Thymus (tissue), 11 donors: ENCODE data around the gene ELFN2. TPM values are rescaled to one million over a fixed set of nuclear protein-coding genes. Genes with fewer than 3 reads are reported as not detected.
A peak's percentile ranks its signal among the peaks of the same experiment; 100 is the strongest.

Experiments used
- DNase-seq, 9 donors: peaks; one replicate each; pipeline ENCODE4 v3.0.0-alpha.2; 2013; ENCODE audit warnings: low spot score in 9 of 9, low read depth in 6 of 9, missing footprints in 1 of 9
- H3K27ac ChIP-seq, 2 donors: one replicate each; pipeline ENCODE4 v1.5.1; 2013; ENCODE audit warnings: control low read depth in 1 of 2, low read depth in 1 of 2, low read length in 1 of 2, mild to moderate bottlenecking in 1 of 2, moderate library complexity in 1 of 2
- H3K27me3 ChIP-seq, 2 donors: one replicate each; pipeline ENCODE4 v1.5.1; 2013; ENCODE audit warnings: low read length in 1 of 2; ENCODE audit not compliant: control insufficient read depth in 2 of 2, insufficient read depth in 1 of 2
- H3K36me3 ChIP-seq, 2 donors: one replicate each; pipeline ENCODE4 v1.5.1; 2013; ENCODE audit warnings: low read length in 1 of 2, mild to moderate bottlenecking in 1 of 2, moderate library complexity in 1 of 2; ENCODE audit not compliant: control insufficient read depth in 2 of 2, insufficient read depth in 2 of 2
- H3K4me1 ChIP-seq, 2 donors: one replicate each; pipeline ENCODE4 v1.5.1; 2013; ENCODE audit warnings: low read length in 2 of 2; ENCODE audit not compliant: control insufficient read depth in 2 of 2, insufficient read depth in 2 of 2
- H3K4me3 ChIP-seq, 2 donors: one replicate each; pipeline ENCODE4 v1.5.1; 2013; ENCODE audit warnings: low read length in 2 of 2, control low read depth in 1 of 2, mild to moderate bottlenecking in 1 of 2
- H3K9me3 ChIP-seq, 2 donors: one replicate each; pipeline ENCODE4 v1.5.1; 2013; ENCODE audit warnings: low read length in 1 of 2, mild to moderate bottlenecking in 1 of 2; ENCODE audit not compliant: control insufficient read depth in 2 of 2, insufficient read depth in 1 of 2
- WGBS: extraction: QIAGEN DNeasy Blood & Tissue Kit; methylation state at CpG from one replicate; pipeline ENCODE4 v1.1.7; 2013; 5-methylcytosine and 5-hydroxymethylcytosine counted together
- polyA plus RNA-seq: library from polyadenylated mRNA; stranded (reverse); fragments of 200-250 nt; gene quantifications from one replicate; pipeline ENCODE4 v1.2.3, GENCODE V29; 2013
- total RNA-seq: library from RNA; stranded (reverse); fragments of 120-200 nt; gene quantifications from one replicate; pipeline ENCODE4 v1.2.4, GENCODE V29; 2013
- donor health status: healthy.

Gene ELFN2
- total and polyA plus RNA-seq, 2 donors = 0.28 to 1.5 TPM

- peak overlapping the region in 1 of 2 donors; percentile 40 for H3K27ac ChIP-seq
- H3K4me1 ChIP-seq = peaks cover 77 to 85% of the 10 kb centered on the region in 2 donors
- peaks cover 0 to 3% of the 10 kb centered on the region in 2 donors for H3K9me3 ChIP-seq
- DNase-seq = no peak
- H3K36me3 ChIP-seq = peaks cover 0 to 6% of the 10 kb centered on the region in 2 donors
- no peak overlapping the region for H3K4me3 ChIP-seq
- 75% methylated on average over 14 of the region's 14 CpGs for WGBS
- H3K27me3 ChIP-seq = peaks cover 0 to 30% of the 10 kb centered on the region in 2 donors
Measured at GRCh38 chr22:37378642-37379058, 48.6 kb downstream of the ELFN2 start.

GRCh38 chr22:37377927-37378326 lies 49.4 kb downstream of the ELFN2 start:
- Histone ChIP-seq H3K27me3 (peaks cover 0 to 30% of the 10 kb centered on the region in 2 donors), H3K9me3 (peaks cover 0 to 3% of the 10 kb centered on the region in 2 donors), H3K4me1 (peaks cover 71 to 83% of the 10 kb centered on the region in 2 donors), H3K4me3 (no peak overlapping the region), H3K36me3 (peaks cover 0 to 6% of the 10 kb centered on the region in 2 donors), H3K27ac (peak overlapping the region in 1 of 2 donors; percentile 30)
- DNase-seq = peak in 1 of 9 donors; percentile 48
- 68% methylated on average over 14 of the region's 14 CpGs for WGBS

GRCh38 chr22:37377138-37377537 lies 50.1 kb downstream of the ELFN2 start:
- H3K36me3 ChIP-seq = peaks cover 0 to 6% of the 10 kb centered on the region in 2 donors
- H3K27ac ChIP-seq = no peak overlapping the region
- 84% methylated on average over 3 of the region's 3 CpGs for WGBS
- H3K4me3 ChIP-seq = no peak overlapping the region
- H3K4me1 ChIP-seq = peaks cover 73 to 85% of the 10 kb centered on the region in 2 donors
- H3K9me3 ChIP-seq = peaks cover 0 to 3% of the 10 kb centered on the region in 2 donors
- H3K27me3 ChIP-seq = peaks cover 0 to 30% of the 10 kb centered on the region in 2 donors
- no peak for DNase-seq

GRCh38 chr22:37376643-37377042 lies 50.6 kb downstream of the ELFN2 start:
- H3K36me3 ChIP-seq = peaks cover 0 to 6% of the 10 kb centered on the region in 2 donors
- WGBS = 80% methylated on average over 3 of the region's 3 CpGs
- H3K4me1 ChIP-seq = peaks cover 78 to 90% of the 10 kb centered on the region in 2 donors
- H3K4me3 ChIP-seq = no peak overlapping the region
- peaks cover 0 to 3% of the 10 kb centered on the region in 2 donors for H3K9me3 ChIP-seq
- peaks cover 0 to 30% of the 10 kb centered on the region in 2 donors for H3K27me3 ChIP-seq
- no peak overlapping the region for H3K27ac ChIP-seq
- DNase-seq = no peak

- 2% methylated on average over 8 of the region's 8 CpGs for WGBS
- peak in 2 of 9 donors; percentile 61 to 73 for DNase-seq
Measured at GRCh38 chr22:37375801-37376200, 51.5 kb downstream of the ELFN2 start.

GRCh38 chr22:37374571-37374970 lies 52.7 kb downstream of the ELFN2 start:
- Histone ChIP-seq H3K27ac (no peak overlapping the region), H3K36me3 (peaks cover 0 to 6% of the 10 kb centered on the region in 2 donors), H3K4me1 (peaks cover 87 to 95% of the 10 kb centered on the region in 2 donors), H3K27me3 (peaks cover 0 to 16% of the 10 kb centered on the region in 2 donors), H3K4me3 (no peak overlapping the region), H3K9me3 (peaks cover 0 to 3% of the 10 kb centered on the region in 2 donors)
- DNase-seq = no peak
- 99% methylated on average over 35 of the region's 35 CpGs for WGBS

More at GRCh38 chr22:37375801-37376200, 51.5 kb downstream of the ELFN2 start:
- peaks cover 0 to 6% of the 10 kb centered on the region in 2 donors for H3K36me3 ChIP-seq
- H3K4me3 ChIP-seq = no peak overlapping the region
- peaks cover 0 to 26% of the 10 kb centered on the region in 2 donors for H3K27me3 ChIP-seq
- peaks cover 85 to 93% of the 10 kb centered on the region in 2 donors for H3K4me1 ChIP-seq
- H3K27ac ChIP-seq = peak overlapping the region in 1 of 2 donors; percentile 77
- H3K9me3 ChIP-seq = peaks cover 0 to 3% of the 10 kb centered on the region in 2 donors

GRCh38 chr22:37373451-37373850 lies 53.8 kb downstream of the ELFN2 start:
- no peak for DNase-seq
- Histone ChIP-seq H3K27me3 (peaks cover 0 to 5% of the 10 kb centered on the region in 2 donors), H3K36me3 (peaks cover 0 to 6% of the 10 kb centered on the region in 2 donors), H3K4me3 (no peak overlapping the region), H3K9me3 (no peaks in the 10 kb centered on the region), H3K27ac (no peak overlapping the region), H3K4me1 (peaks cover 84 to 95% of the 10 kb centered on the region in 2 donors)
- 97% methylated on average over 33 of the region's 33 CpGs for WGBS

- WGBS = 83% methylated on average over 18 of the region's 18 CpGs
- Histone ChIP-seq H3K27me3 (peaks cover 0 to 2% of the 10 kb centered on the region in 2 donors), H3K4me3 (no peak overlapping the region), H3K27ac (peak overlapping the region in 1 of 2 donors; percentile 95), H3K4me1 (peaks cover 83 to 95% of the 10 kb centered on the region in 2 donors), H3K36me3 (peaks cover 0 to 6% of the 10 kb centered on the region in 2 donors), H3K9me3 (no peaks in the 10 kb centered on the region)
- DNase-seq = no peak
Measured at GRCh38 chr22:37371911-37372310, 55.4 kb downstream of the ELFN2 start.

GRCh38 chr22:37371491-37371890 lies 55.8 kb downstream of the ELFN2 start:
- no peak for DNase-seq
- H3K27ac ChIP-seq = peak overlapping the region; percentile 89 to 95
- H3K4me1 ChIP-seq = peaks cover 79 to 95% of the 10 kb centered on the region in 2 donors
- H3K36me3 ChIP-seq = peaks cover 0 to 6% of the 10 kb centered on the region in 2 donors
- peaks cover 0 to 3% of the 10 kb centered on the region in 2 donors for H3K9me3 ChIP-seq
- 53% methylated on average over 8 of the region's 8 CpGs for WGBS
- H3K4me3 ChIP-seq = no peak overlapping the region
- H3K27me3 ChIP-seq = no peaks in the 10 kb centered on the region
